HG02798 (cell line): Measurements from ENCODE around the gene ENC1.

Experiments
- ATAC-seq: cut with Tn5 transposase; IDR thresholded peaks from one replicate; pipeline ENCODE4 v1.9.1; 2021; ENCODE audit warnings: mild to moderate bottlenecking; ENCODE audit not compliant: unreplicated experiment, poor library complexity

The ENC1 gene

GRCh38 chr5:74657165-74657564 lies 16.6 kb upstream of the ENC1 start:
- no peak for ATAC-seq

- no peak for ATAC-seq
Measured at GRCh38 chr5:74655716-74656115, 15.2 kb upstream of the ENC1 start.

GRCh38 chr5:74655206-74655605 lies 14.7 kb upstream of the ENC1 start:
- ATAC-seq: no peak

DNA sequence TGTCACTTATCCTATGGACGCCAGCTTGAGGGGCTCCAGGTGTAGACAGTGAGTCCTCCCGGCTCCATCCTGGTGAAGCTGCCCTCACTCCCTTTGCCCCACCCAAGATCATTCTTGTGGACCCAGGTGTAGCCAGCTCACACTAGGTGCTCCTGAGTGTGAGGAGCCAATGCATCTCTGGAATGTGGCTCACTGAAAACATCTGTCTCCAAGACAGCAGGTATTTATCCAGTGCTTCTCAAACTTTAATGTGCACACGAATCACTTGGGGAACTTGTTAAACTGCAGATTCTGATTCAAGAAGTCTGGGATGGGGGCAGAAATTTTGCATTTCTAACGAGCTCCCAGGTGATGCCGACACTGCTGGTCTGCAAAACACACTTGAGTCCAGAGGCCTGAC lies 13.5 kb upstream of the ENC1 start:
- no peak for ATAC-seq

GRCh38 chr5:74652576-74652975 lies 12.0 kb upstream of the ENC1 start:
- no peak for ATAC-seq

DNA sequence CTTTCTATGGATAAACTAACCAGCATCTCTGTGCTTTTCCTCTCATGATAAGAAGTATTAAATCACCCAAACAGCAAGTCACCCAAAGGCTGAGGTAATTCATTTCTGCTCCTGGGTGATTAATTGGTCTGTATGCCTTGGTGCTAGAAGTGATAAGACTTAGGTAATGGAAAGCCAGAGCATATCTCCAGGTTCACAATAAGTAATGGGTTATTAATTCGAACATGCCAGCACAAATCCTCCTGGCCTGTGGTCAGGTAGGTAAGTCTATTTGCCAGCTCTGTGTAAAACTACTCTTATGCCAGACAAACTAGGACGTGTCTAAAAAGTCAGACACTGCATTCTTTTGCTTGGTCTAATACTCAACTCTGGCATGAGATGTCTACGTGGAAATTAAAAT lies 11.2 kb upstream of the ENC1 start:
- no peak for ATAC-seq

- no peak for ATAC-seq
Measured at GRCh38 chr5:74649421-74649973, 9.0 kb upstream of the ENC1 start.

DNA sequence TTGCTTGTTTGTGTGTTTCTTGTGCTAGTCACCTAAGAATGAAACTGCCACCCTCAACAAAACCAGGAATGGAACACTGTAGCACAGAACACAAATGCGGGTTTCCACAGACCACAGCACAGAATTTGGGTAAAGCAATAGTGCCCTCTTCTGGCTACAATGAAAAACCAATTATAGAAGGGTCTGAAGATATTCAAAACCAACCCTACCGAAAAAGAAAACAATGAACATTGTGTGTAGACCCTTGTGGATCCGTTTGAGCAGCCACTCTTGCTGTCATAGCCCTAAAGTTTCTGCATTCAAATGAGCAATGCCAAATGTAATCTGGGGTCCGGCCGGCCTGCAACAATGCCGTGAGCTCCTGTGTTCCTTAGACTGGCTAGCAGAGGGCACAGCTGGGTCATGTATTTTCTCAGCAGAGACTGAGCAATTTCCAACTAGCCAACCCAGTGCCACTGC lies 8.3 kb upstream of the ENC1 start:
- peak; percentile 75 for ATAC-seq

- ATAC-seq: peak; percentile 23
Measured at GRCh38 chr5:74647096-74647495, 6.6 kb upstream of the ENC1 start.

GRCh38 chr5:74643111-74643562 lies 2.6 kb upstream of the ENC1 start:
- ATAC-seq: no peak

GRCh38 chr5:74642543-74642863 lies 2.0 kb upstream of the ENC1 start:
- ATAC-seq: no peak

DNA sequence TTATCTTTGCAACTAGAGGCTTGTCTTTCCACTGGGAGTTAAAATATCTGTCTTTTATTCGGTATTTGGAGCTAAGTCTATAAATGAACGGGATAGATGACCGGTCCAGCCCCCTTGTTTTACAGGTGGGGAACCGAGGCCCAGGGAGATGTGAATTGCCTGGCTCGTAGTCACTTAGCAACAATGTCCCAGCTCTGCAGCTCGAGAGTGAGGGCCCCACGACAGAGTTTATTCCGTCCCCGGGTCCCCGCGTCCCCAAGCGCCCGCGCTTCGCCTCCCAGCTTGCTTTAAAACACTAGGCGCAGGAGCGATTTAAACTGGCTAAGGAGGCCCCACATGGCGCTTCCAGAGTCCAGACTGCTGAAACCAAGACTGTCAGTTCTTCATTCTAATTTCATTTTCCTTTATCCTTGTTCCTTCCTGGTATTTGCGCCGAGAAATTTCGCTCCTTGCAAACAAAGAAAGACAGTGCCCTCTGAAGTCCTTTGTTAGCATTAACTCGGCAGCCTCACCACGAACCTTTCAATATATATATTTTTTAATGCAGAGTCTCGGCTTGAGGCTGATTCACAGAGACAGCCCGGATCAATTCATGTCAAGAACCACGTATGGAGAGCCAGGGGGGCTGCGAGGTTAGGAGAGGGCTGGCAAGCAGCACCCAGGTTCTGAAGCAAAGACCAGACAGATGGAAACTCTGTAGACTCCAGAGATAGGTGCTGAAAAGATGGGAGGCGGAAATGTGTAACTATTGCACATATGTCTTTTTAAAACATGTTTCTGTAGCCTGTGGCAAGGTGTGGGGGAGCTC lies 1.4 kb upstream of the ENC1 start:
- ATAC-seq: no peak

GRCh38 chr5:74640954-74641734 lies 616 bp upstream of the ENC1 start:
- peak; percentile 19 for ATAC-seq

DNA sequence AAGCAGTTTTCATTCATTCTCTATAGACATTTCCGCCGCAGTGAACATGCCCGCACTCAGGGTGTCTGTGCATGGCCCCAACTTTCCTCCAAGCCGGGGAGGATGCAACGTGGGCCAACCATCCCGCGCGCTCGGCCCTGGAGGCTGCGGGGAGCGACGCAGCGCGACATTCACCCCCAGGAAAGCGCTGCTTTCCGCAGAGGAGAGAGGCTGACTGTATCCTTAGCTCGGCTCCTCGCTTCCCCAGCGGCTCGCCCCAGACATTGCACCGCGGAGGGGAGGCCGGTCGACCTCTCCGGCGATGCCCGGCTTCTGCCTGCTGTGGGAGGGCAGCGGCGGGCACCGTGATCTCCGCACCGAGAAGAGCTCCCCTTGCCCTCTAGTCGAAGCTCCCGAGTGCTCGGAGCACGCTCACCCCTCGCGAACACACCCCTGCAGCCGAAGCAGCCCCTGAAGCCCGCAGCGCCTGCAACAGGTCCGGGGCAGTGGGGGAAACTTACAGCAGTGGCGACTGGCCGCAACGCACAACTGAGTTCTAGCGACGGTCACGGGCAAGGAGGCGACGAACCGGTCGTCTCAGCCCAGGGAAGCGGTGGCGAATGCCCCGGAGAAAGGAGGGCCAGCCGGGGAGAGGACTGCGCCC lies 600 bp downstream of the ENC1 start:
- peak; percentile 18 for ATAC-seq

DNA sequence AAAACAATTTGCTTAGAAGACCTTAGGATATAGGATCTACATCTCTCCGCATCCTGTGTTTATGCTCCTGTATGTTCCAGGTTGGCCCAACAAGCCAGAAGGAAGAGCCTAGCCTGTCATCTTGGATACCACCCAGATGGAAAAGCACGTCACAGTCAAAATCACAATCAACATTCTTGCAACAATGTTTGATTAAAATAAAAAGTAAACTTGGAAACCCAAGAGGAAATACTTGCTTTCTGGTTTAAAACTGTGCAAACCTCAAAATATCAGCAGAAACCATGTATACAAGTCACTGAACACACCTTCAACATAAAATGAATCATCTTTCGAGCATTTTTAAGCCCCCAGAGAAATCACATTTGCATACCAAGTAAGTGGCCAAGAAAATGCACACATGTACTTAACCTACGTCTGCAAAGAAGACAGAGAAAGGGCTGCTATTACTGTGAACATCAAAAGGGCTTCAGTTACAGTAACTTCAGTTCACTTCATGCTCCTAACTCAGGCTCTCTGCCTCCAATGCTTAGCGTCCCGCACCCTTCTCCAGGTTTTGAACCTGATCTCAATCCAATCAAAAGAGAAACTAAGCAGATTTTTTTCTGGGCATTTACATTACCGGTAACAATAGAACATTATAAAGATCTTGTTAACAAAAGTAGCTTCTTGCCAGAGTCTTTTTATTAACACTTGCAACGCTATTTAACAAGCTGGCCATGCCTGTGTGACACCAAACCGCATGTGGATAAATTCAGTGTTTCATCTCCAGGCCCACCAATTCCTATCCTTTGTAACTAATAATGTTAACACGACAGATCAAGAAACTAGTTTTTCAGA lies 1.3 kb downstream of the ENC1 start:
- ATAC-seq: peak; percentile 26

DNA sequence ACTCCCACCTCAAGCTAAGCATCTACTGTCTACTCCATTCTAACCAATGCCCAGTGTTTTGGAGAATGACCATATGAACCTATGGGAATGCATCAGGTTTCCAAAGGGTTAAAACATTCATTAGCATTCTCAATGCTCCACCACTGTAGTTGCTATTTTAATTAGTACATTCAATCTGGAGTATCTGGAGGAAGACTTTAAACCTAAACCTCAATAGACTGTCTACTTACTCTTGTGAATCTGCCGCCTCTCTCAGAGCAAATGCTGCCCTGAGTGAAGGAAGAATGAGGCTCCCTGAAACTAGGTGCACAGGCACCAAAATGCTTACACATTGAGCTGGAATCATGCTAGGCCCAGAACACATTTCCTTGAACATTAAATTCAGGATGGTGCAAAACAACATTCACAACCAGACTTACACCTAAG lies 2.0 kb downstream of the ENC1 start:
- ATAC-seq: no peak

- ATAC-seq: no peak
Measured at GRCh38 chr5:74636552-74636951, 4.0 kb downstream of the ENC1 start.

GRCh38 chr5:74636149-74636548 lies 4.4 kb downstream of the ENC1 start:
- ATAC-seq: no peak

- no peak for ATAC-seq
Measured at GRCh38 chr5:74634611-74635286, 5.8 kb downstream of the ENC1 start.
